GM19351 (cell line): ENCODE data around the gene DVL2.
"Not testable (repeated sequence)": the region's sequence is repeated elsewhere in the genome, so short reads cannot be mapped to it uniquely, and the experiment has no call there.

Experiments
- ATAC-seq: cut with Tn5 transposase; IDR thresholded peaks from one replicate; pipeline ENCODE4 v1.9.1; 2021; ENCODE audit warnings: mild to moderate bottlenecking, moderate library complexity; ENCODE audit not compliant: unreplicated experiment

The DVL2 gene

DNA sequence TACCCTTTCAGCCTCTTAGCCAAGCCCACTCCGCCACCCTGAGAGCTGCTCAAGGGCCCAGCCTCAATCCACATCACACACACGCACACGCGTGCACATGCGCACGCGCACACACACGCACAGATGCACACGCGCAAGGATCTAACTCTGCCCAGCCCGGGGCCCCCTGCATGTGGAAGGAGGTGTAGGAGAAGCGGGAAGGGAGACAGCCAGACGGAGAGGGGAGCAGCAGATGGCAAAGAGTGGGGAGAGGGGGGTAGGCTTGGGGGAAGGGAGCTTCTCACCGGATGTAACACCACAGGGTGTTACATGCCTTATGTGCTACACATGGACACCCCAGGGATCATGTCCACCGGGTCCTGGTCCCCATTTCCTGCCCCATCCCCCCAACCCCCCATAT is 30.0 kb downstream of the DVL2 start:
- ATAC-seq = no peak

DNA sequence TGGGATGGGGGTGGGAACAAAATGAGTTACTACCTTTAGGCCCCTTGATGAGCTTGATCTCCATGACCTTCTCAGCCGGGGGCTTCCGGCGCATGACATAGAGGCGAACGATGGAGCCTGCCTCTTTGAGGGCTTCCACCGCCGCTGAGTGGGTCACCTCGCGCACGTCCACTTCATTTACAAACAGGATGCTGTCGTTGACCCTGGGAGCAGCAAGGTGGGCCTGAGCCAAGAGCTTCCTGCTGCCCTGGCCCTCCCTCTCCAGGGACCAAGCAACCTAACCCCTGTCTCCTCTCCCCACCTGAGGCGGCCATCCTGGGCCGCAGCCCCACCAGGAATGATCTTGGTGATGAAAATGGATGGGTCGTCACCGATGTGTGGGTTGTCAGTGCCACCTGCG is 30.9 kb downstream of the DVL2 start:
- no peak for ATAC-seq

DNA sequence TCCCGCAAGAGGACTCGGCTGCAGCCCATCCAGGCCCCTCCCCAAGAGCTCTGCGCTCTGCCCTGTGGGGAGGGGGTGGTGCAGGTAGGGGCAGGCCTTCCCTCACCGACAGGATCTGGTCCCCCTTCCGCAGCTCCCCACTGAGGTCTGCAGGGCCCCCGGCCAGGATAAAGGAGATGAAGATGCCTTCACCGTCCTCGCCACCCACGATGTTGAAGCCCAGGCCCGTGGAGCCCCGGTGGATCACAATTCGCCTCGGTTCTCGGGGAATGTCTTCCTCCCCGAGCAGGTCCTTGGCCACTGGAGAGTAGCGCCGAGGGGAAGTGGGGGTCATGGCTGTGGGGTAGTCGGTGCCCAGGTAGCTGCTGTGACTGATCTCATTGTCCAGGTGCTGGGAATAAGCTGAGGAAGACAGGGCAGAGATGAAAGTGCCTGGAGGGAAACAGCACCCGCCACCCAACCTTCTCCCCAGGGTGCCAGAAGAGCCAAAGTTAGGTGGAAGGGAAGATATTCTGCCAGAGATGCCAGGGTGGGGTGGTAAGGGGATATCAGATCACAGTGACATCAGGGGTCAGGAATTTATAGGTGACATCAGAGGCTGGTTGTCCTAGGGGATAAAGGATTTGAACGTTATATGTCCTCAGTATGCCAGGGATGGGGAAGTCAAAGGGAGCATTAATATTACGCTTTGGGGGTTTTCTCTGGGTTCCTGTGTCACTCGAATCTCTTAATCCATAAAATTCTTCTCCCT is 37.5 kb downstream of the DVL2 start:
- no peak for ATAC-seq

DNA sequence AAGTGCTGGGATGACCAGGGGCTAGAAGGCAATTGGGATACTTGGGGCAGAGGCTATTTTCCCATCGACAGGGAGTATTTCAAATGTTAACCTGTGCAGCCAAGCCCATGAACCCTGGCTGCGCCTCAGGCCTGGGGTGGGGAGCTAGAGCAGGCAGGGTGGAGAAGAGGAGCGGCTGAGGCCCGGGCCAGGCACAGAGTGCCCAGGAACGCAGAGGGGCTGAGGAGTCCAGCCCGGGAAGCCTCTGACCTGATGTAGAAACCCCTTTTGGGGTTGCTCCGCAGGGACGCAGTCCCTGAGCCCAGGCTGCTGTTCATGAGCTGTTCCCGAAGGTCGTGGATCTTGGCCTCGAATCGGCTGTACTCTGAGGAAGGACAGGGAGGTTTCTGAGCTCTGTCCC is 38.3 kb downstream of the DVL2 start:
- no peak for ATAC-seq

DNA sequence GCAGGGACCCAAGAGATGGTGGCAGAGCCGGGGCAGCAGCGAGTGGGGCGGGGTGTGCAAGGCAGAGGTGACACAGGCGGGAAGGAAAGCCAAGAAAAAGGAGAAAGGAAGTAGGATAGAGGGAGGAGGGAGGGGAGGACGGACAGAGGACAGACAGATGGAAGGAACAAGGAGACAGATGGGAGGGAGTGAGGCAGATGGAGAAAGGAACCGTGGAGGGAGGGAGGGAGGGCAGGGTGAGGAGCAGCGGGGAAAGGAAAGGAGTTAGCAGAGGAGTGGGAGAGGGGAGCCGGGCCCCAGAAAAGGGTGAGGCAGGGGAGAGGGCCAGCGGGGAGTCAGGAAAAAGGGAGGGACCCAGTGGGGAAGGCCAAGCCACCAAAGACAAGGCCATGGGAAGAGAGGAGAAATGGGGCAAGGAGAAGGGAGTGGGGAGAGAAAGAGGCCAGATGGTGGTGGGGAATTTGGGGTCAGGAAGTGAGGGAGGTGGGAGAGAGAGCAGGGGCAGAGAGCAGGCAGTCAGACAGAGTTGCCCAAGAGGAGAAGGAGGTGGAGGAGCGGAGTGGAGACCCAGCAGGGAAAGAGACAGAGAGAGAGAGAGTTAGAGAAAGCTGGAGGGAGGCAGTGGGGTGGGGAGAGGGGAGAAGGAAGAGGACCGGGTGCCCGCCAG is 41.9 kb downstream of the DVL2 start:
- no peak for ATAC-seq

GRCh38 chr17:7191571-7192270 is 42.6 kb downstream of the DVL2 start:
- no peak for ATAC-seq

- no peak for ATAC-seq
These were observed 43.2 kb downstream of the DVL2 start for GRCh38 chr17:7191069-7191468.

- ATAC-seq = no peak
These were observed 43.9 kb downstream of the DVL2 start for GRCh38 chr17:7190276-7190917.

DNA sequence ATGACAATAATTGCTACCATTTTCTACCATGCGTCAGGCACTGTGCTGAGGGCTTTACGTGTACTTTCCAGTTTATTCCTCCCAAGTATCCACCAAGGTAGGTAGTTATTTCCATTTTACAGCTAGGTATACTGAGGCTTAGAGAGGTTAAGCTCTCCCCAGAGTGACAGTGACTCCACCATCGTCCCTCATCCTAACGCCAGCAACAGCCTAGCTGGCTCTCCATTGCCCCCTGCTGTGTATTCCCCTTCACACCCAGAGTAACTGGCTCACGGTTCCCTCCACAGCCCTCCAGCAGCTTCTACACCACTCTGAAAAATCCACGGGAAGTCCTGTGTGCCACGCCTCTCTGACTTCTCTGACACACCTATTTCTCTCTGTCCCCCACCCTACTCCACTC is 48.1 kb downstream of the DVL2 start:
- ATAC-seq = no peak

DNA sequence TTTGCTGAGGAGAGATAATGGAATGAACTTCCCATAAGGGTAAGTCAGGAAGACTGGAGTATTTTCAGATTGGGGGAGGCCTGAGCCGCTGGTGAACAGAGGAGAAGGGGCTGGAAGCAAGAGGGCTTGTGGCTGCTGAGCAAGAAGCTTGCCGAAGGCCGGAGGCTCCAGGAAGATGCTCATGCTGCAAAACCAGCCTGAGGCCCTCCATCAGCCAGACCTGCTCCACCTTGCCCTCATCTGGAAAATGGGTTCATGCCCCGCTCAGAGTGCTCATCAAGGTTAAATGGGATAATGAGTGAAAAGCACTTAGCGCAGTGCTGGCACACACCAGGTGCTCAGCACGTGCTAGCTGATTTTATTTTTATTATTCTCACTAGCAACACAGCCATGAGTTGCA is 49.7 kb downstream of the DVL2 start:
- no peak for ATAC-seq

DNA sequence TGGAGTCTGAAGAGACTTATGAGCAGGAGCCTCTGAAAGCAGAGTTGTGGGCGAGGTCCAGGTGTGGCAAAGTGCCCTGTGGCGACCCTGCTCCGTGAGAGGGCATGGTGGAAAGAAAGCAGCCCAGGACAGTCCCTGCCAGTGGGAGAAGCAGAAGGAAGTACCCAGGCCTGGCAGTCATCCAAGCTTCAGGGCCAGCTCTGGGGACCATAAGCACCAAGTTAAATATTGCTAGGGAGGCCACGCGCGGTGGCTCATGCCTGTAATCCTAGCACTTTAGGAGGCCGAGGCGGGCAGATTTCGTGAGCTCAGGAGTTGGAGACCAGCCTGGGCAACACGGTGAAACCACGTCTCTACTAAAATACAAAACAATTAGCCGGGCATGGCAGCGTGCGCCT is 50.2 kb downstream of the DVL2 start:
- no peak for ATAC-seq

GRCh38 chr17:7183433-7184090 is 50.8 kb downstream of the DVL2 start:
- no peak for ATAC-seq

DNA sequence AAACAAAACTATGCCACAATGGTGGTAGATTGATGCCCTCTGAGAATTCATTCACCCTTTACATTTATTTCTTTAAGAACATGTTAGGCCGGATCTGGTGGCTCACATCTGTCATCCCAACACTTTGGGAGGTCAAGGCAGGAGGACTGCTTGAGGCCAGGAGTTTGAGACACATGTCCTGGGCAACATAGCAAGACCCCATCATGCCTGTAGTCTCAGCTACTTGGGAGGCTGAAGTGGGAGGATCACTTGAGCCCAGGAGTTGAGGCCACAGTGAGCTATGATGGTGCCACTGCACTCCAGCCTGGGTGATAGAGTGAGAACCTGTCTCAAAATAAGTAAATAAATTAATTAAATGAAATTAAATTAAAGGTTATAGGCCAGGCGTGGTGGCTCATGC is 52.2 kb downstream of the DVL2 start:
- not testable (repeated sequence) for ATAC-seq

DNA sequence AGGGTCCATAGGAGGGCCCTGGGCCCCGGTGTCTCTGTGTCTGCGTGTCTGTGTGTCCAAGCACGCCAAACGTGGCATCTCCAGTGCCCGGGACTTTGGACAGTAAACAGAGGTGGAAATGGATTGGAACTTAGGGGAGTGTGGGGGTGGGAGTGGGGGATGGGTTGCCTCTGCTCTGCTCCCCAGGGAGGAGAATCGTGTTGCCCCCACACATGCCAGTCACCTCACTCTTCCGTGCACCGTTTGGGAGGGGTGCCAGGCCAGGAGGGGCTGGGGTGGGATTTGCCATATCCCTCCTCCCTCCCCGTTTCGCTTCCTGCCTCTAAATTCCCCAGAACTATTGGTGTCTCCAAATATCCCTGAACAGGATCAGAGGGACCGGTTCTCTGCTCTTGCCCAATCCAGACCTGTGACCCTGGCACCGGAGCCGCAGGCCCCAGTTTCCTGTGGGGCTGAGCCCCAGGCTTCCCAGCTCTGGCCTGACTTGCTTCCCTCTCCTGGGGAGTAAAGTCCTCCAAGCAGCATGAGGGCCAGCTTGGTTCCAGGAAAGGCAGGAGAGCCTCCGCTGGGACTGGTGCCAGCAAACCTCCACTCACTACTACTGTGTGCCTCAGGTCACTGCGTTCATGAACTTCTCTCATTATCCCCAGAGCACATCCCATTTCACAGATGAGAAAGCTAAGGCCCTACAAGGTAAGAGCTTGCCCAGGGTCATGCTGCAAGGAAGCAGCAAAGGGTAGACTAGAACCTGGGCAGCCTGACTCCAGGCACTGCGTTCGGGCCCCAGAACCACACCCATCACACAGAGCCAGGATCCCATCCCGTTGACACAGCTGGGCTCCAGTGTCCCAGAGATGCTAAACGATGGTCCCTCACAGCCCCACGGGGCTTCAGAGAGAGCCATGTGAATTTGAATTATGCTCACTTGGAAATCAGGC is 54.7 kb downstream of the DVL2 start, which contains the start of gene ASGR1:
ASGR1 (minus strand) TSS at position 54 of the 938 bp plus-strand sequence. CDS start 807 bp downstream, outside the sequence.
- no peak for ATAC-seq

DNA sequence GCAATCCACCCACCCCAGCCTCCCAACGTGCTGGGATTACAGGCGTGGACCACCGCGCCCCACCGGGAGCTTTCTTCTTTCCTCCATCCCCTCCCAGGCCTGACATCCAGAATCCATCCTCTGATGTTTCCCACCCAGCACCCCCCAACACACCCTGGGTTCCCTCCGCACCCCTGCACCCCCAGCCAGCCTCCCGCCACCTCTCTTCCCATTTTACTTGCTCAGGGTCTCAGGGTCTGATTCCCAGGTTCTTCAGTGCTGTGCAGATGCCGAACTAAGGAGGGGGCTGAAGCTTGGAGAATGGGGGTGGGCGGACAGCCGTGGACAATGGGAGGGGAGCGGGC is 55.4 kb downstream of the DVL2 start:
- no peak for ATAC-seq

GRCh38 chr17:7177954-7178477 is 56.3 kb downstream of the DVL2 start:
- ATAC-seq = no peak

DNA sequence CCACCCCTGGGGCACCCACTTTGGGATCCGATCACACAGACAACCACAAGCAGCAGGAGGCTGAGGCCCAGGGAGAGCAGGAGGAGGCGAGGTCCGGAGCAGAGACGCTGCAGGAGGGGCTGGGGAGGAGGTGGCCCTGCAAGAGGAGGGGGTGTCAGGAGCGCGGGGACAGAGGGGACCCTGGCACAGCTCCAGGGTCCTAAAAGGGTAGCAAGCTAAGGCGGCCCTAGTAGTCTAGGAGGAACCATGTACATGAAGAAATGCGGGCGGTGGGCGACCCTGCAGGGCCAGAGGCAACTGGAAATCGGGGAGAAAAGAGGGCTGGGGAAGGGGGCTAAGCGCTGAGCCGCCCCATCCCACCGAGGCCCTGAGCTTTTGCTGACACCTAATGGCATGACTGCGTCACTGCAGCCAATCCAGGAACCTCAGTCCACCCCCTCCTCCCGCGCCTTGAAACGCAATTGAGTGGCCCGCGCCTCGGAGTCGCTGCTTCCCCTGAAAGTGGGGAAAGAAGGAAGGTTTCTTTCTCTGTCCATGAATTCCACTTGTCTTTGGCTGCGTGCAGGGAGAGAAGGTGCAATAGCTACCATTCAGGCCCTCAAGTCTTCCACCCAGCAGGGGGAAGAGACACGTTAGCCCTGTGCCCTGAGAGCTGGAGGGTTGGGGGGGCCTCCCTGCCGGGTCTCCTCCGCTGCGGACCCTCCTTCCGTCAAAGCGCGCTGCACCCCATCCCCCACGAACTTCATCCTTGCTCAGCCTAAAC is 56.9 kb downstream of the DVL2 start:
- ATAC-seq = no peak

GRCh38 chr17:7176841-7177190 is 57.5 kb downstream of the DVL2 start:
- ATAC-seq = no peak
